GM19395 (cell line): ENCODE measurements around the gene ZNF282.
"Not testable (repeated sequence)": the region's sequence is repeated elsewhere in the genome, so short reads cannot be mapped to it uniquely, and the experiment has no call there.

Source experiments
- ATAC-seq: cut with Tn5 transposase; IDR thresholded peaks from one replicate; pipeline ENCODE4 v1.9.1; 2021; ENCODE audit warnings: mild to moderate bottlenecking, moderate library complexity; ENCODE audit not compliant: unreplicated experiment

ZNF282 gene

GRCh38 chr7:149223176-149223575 lies 27.8 kb downstream of the ZNF282 start:
- ATAC-seq: no peak

- ATAC-seq: no peak
Observed at GRCh38 chr7:149223761-149224160, 28.4 kb downstream of the ZNF282 start.

GRCh38 chr7:149224352-149224751 lies 29.0 kb downstream of the ZNF282 start:
- no peak for ATAC-seq

GRCh38 chr7:149225106-149225505 lies 29.8 kb downstream of the ZNF282 start:
- no peak for ATAC-seq

- no peak for ATAC-seq
Observed at GRCh38 chr7:149225656-149226055, 30.3 kb downstream of the ZNF282 start.

GRCh38 chr7:149226366-149226765 lies 31.0 kb downstream of the ZNF282 start:
- not testable (repeated sequence) for ATAC-seq

- no peak for ATAC-seq
Observed at GRCh38 chr7:149226840-149227494, 31.6 kb downstream of the ZNF282 start.

GRCh38 chr7:149228831-149229471 lies 33.6 kb downstream of the ZNF282 start:
- ATAC-seq: no peak

GRCh38 chr7:149229526-149229925 lies 34.2 kb downstream of the ZNF282 start:
- ATAC-seq: no peak

- no peak for ATAC-seq
Observed at GRCh38 chr7:149232362-149232761, 37.0 kb downstream of the ZNF282 start.

GRCh38 chr7:149233655-149234204 lies 38.4 kb downstream of the ZNF282 start:
- ATAC-seq: not testable (repeated sequence)

GRCh38 chr7:149237502-149237901 lies 42.2 kb downstream of the ZNF282 start:
- no peak for ATAC-seq

- no peak for ATAC-seq
Observed at GRCh38 chr7:149238051-149238450, 42.7 kb downstream of the ZNF282 start.

GRCh38 chr7:149239345-149240143 lies 44.2 kb downstream of the ZNF282 start, which contains the start of gene ZNF212:
Gene ZNF212 (plus strand): TSS chr7:149239651. CDS start chr7:149239779, 128 bp downstream.
- ATAC-seq: peak; percentile 99

- ATAC-seq: no peak
Observed at GRCh38 chr7:149240637-149241036, 45.3 kb downstream of the ZNF282 start.

- no peak for ATAC-seq
Observed at GRCh38 chr7:149241696-149242095, 46.4 kb downstream of the ZNF282 start.

GRCh38 chr7:149245244-149245643 lies 49.9 kb downstream of the ZNF282 start:
- no peak for ATAC-seq

GRCh38 chr7:149245744-149246143 lies 50.4 kb downstream of the ZNF282 start:
- no peak for ATAC-seq

- peak; percentile 52 for ATAC-seq
Observed at GRCh38 chr7:149248777-149249176, 53.4 kb downstream of the ZNF282 start.

- ATAC-seq: not testable (repeated sequence)
Observed at GRCh38 chr7:149250151-149250550, 54.8 kb downstream of the ZNF282 start.

GRCh38 chr7:149251518-149251917 lies 56.2 kb downstream of the ZNF282 start:
- ATAC-seq: not testable (repeated sequence)
